ENCODE results near the gene MTCH2.

- TF ChIP-seq POLR2A (IDR thresholded peaks at IDR 0.05): no peak
- TF ChIP-seq CTCF (IDR thresholded peaks at IDR 0.05): no peak
Measured at GRCh38 chr11:47595029-47595428, 47.3 kb downstream of the MTCH2 start.

Data from testis (tissue), 2 donors.